Activated CD8-positive, alpha-beta T cell treated with anti-CD3 and anti-CD28 coated beads for 36 hours (primary cell): ENCODE results near the gene LY6G5B. TPM values are rescaled to one million over a fixed set of nuclear protein-coding genes. Genes with fewer than 3 reads are reported as not detected.

ENCODE experiments used
- ATAC-seq: fragments of 200-7000 bp; cut with Tn5 transposase; one replicate; pipeline ENCODE4 v1.10.0; 2021; ENCODE audit warnings: mild to moderate bottlenecking, moderate library complexity
- CTCF ChIA-PET: fragments of 350-600 bp; sonication (Branson Sonifier 250); formaldehyde crosslinking; loops from one replicate; lab custom pipeline; 2021; ENCODE audit warnings: antibody characterized with exemption; lab: Charles Lee
- POLR2A ChIA-PET: fragments of 350-600 bp; sonication (Branson Sonifier 250); formaldehyde crosslinking; loops from one replicate; lab custom pipeline; 2021; ENCODE audit warnings: antibody characterized with exemption; lab: Charles Lee
- DNase-seq: peaks from one replicate; pipeline ENCODE4 v3.0.0-alpha.2; 2020
- H3K27ac Mint-ChIP-seq: one replicate; pipeline ENCODE4 v1.8.0; 2021; ENCODE audit warnings: mild to moderate bottlenecking, mixed read lengths
- H3K27me3 Mint-ChIP-seq: one replicate; pipeline ENCODE4 v1.8.0; 2021; ENCODE audit warnings: mixed read lengths
- H3K36me3 Mint-ChIP-seq: one replicate; pipeline ENCODE4 v1.8.0; 2021; ENCODE audit warnings: low read depth, mixed read lengths
- H3K4me1 Mint-ChIP-seq: one replicate; pipeline ENCODE4 v1.8.0; 2021; ENCODE audit warnings: low read depth, mixed read lengths
- H3K4me3 Mint-ChIP-seq: one replicate; pipeline ENCODE4 v1.8.0; 2021; ENCODE audit warnings: mild to moderate bottlenecking, moderate library complexity, mixed read lengths
- H3K9me3 Mint-ChIP-seq: one replicate; pipeline ENCODE4 v1.8.0; 2021; ENCODE audit warnings: mixed read lengths
- CTCF ChIP-seq: fragments of 200-600 bp; IDR thresholded peaks from one replicate; pipeline ENCODE4 v1.8.0; 2022; ENCODE audit warnings: antibody characterized with exemption, mild to moderate bottlenecking
- intact Hi-C: fragments of 100-400 bp; cut with micrococcal nuclease; formaldehyde crosslinking; loops from one replicate; pipeline ENCODE4 v1.10.0; 2022
- total RNA-seq, 2 experiments: library from RNA; stranded (reverse); gene quantifications; one replicate each; pipeline ENCODE4 v1.2.3, GENCODE V29; 2021

LY6G5B gene
- total RNA-seq, 2 experiments from 2014 or later, result 14.7 to 16.1 TPM

GRCh38 chr6:31692353-31692752 is 22.6 kb downstream of the LY6G5B start:
- ATAC-seq (no peak), DNase-seq (no peak)
- peaks cover 7% of the 10 kb centered on the region for H3K4me1 Mint-ChIP-seq
- intact Hi-C loops, result no loop called here
- H3K4me3 Mint-ChIP-seq, result no peak overlapping the region
- H3K36me3 Mint-ChIP-seq, result peaks cover 20% of the 10 kb centered on the region
- no peak overlapping the region for H3K27ac Mint-ChIP-seq
- TF ChIP-seq CTCF, result no peak
- no peaks in the 10 kb centered on the region for H3K27me3 Mint-ChIP-seq
- ChIA-PET CTCF (interaction anchor here (1.7 kb wide), 1 partner anchor 77 kb away, joined by 4 read pairs; no protein-coding TSS in a partner anchor), POLR2A (interaction anchor here (0.9 to 2.4 kb wide), 2 partner anchors 10 to 48 kb away, joined by 3 to 6 read pairs; partner anchors contain the start of gene MSH5)
- H3K9me3 Mint-ChIP-seq, result no peaks in the 10 kb centered on the region

GRCh38 chr6:31692886-31693285 is 23.1 kb downstream of the LY6G5B start:
- Mint-ChIP-seq H3K36me3 (peaks cover 22% of the 10 kb centered on the region), H3K9me3 (no peaks in the 10 kb centered on the region), H3K4me1 (peaks cover 12% of the 10 kb centered on the region), H3K4me3 (no peak overlapping the region), H3K27me3 (no peaks in the 10 kb centered on the region), H3K27ac (no peak overlapping the region)
- no peak for TF ChIP-seq CTCF
- DNase-seq (no peak), ATAC-seq (no peak)
- POLR2A ChIA-PET, result interaction anchor here (0.9 to 2.4 kb wide), 2 partner anchors 9 to 47 kb away, joined by 3 to 6 read pairs; partner anchors contain the start of gene MSH5
- intact Hi-C loops, result no loop called here
- CTCF ChIA-PET, result interaction anchor here (1.7 kb wide), 1 partner anchor 77 kb away, joined by 4 read pairs; no protein-coding TSS in a partner anchor

- ATAC-seq (no peak), DNase-seq (no peak)
- no peak for TF ChIP-seq CTCF
- POLR2A ChIA-PET, result interaction anchor here (0.7 to 2.4 kb wide), 4 partner anchors 29 to 227 kb away, joined by 3 to 6 read pairs (median 4); partner anchors contain the start of genes GPANK1 and MSH5
- Mint-ChIP-seq H3K4me1 (peaks cover 15% of the 10 kb centered on the region), H3K36me3 (peaks cover 22% of the 10 kb centered on the region), H3K27me3 (no peaks in the 10 kb centered on the region), H3K4me3 (no peak overlapping the region), H3K27ac (no peak overlapping the region), H3K9me3 (no peaks in the 10 kb centered on the region)
- CTCF ChIA-PET, result interaction anchor here (1.7 to 2.0 kb wide), 2 partner anchors 12 to 23 kb away, joined by 4 to 5 read pairs; partner anchors contain the start of genes LY6G5B and LY6G5C
- intact Hi-C loops, result no loop called here
Measured at GRCh38 chr6:31693535-31693934, 23.8 kb downstream of the LY6G5B start.

GRCh38 chr6:31697555-31697954 is 27.8 kb downstream of the LY6G5B start:
- ATAC-seq (peak; percentile 32), DNase-seq (peak; percentile 11)
- TF ChIP-seq CTCF, result no peak
- POLR2A ChIA-PET, result interaction anchor here (0.7 to 1.4 kb wide), 2 partner anchors 9 to 20 kb away, joined by 3 read pairs; no protein-coding TSS in a partner anchor
- intact Hi-C loops, result no loop called here
- Mint-ChIP-seq H3K4me1 (peaks cover 25% of the 10 kb centered on the region), H3K36me3 (peaks cover 23% of the 10 kb centered on the region), H3K4me3 (no peak overlapping the region), H3K27me3 (no peaks in the 10 kb centered on the region), H3K9me3 (no peaks in the 10 kb centered on the region), H3K27ac (peak overlapping the region; percentile 53)
- CTCF ChIA-PET, result no interaction called here

GRCh38 chr6:31700740-31701401 is 31.1 kb downstream of the LY6G5B start:
- ATAC-seq (no peak), DNase-seq (no peak)
- Mint-ChIP-seq H3K36me3 (peaks cover 15% of the 10 kb centered on the region), H3K4me3 (peak overlapping the region; percentile 95), H3K9me3 (no peaks in the 10 kb centered on the region), H3K27ac (no peak overlapping the region), H3K27me3 (no peaks in the 10 kb centered on the region), H3K4me1 (peaks cover 29% of the 10 kb centered on the region)
- intact Hi-C loops, result no loop called here
- TF ChIP-seq CTCF, result no peak
- ChIA-PET CTCF (interaction anchor here (1.1 to 2.8 kb wide), 2 partner anchors 10 to 185 kb away, joined by 3 to 9 read pairs; no protein-coding TSS in a partner anchor), POLR2A (interaction anchor here (1.5 to 3.4 kb wide), 2 partner anchors 35 to 105 kb away, joined by 3 to 13 read pairs; partner anchors contain the start of genes CSNK2B and GPANK1)
